NK-92 (cell line): ENCODE measurements around the gene ANKRD30A.
"Not testable (repeated sequence)": the region's sequence is repeated elsewhere in the genome, so short reads cannot be mapped to it uniquely, and the experiment has no call there.

Experiments
- DNase-seq: peaks from one replicate; lab custom pipeline; 2025; ENCODE audit not compliant: unreplicated experiment; lab: John Stamatoyannopoulos, UW

Gene ANKRD30A, protein sequence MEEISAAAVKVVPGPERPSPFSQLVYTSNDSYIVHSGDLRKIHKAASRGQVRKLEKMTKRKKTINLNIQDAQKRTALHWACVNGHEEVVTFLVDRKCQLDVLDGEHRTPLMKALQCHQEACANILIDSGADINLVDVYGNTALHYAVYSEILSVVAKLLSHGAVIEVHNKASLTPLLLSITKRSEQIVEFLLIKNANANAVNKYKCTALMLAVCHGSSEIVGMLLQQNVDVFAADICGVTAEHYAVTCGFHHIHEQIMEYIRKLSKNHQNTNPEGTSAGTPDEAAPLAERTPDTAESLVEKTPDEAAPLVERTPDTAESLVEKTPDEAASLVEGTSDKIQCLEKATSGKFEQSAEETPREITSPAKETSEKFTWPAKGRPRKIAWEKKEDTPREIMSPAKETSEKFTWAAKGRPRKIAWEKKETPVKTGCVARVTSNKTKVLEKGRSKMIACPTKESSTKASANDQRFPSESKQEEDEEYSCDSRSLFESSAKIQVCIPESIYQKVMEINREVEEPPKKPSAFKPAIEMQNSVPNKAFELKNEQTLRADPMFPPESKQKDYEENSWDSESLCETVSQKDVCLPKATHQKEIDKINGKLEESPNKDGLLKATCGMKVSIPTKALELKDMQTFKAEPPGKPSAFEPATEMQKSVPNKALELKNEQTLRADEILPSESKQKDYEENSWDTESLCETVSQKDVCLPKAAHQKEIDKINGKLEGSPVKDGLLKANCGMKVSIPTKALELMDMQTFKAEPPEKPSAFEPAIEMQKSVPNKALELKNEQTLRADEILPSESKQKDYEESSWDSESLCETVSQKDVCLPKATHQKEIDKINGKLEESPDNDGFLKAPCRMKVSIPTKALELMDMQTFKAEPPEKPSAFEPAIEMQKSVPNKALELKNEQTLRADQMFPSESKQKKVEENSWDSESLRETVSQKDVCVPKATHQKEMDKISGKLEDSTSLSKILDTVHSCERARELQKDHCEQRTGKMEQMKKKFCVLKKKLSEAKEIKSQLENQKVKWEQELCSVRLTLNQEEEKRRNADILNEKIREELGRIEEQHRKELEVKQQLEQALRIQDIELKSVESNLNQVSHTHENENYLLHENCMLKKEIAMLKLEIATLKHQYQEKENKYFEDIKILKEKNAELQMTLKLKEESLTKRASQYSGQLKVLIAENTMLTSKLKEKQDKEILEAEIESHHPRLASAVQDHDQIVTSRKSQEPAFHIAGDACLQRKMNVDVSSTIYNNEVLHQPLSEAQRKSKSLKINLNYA (N-terminal part only)

DNA sequence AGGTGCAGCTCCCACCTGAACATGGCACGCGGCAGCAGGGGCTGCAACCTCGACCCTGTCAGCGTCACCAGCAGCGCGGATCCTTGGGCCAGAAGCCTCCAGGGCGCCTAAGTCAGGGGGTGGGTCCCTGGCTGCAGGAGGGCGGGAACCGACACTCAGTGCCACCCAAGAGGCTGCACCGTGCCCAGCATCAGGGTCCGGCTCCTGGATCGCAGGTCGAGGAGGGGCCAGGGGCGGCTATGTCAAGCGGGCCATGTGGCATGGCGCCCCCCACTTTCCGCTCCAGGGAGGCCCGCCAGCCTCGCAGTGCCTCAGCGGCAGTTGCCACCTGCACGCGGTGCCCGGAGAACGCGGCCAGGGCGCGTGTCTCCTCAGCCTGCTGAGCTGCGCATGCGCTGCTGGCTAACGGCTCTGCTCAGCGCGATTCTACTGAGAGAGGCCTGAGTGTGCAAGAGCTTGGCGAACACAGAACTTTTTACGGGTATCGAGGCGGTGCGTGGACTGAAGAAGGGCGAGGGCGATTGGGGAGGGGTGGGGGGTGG, at the start of gene ANKRD30A:
ANKRD30A (plus strand) TSS at position 408 of the 542 bp plus-strand sequence. CDS start 190 bp downstream, outside the sequence.
- no peak for DNase-seq

DNA sequence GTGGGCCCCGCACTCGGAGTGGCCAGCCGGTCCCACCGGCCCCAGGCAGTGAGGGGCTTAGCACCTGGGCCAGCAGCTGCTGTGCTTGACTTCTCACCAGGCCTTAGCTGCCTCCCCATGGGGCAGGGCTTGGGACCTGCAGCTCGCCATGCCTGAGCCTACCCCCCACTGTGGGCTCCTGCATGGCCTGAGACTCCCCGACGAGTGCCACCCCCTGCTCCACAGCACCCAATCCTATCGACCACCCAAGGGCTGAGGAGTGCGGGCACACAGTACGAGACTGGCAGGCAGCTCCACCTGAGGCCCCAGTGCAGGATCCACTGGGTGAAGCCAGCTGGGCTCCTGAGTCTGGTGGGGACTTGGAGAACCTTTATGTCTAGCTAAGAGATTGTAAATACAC, 49.3 kb upstream of the ANKRD30A start:
- DNase-seq: not testable (repeated sequence)

DNA sequence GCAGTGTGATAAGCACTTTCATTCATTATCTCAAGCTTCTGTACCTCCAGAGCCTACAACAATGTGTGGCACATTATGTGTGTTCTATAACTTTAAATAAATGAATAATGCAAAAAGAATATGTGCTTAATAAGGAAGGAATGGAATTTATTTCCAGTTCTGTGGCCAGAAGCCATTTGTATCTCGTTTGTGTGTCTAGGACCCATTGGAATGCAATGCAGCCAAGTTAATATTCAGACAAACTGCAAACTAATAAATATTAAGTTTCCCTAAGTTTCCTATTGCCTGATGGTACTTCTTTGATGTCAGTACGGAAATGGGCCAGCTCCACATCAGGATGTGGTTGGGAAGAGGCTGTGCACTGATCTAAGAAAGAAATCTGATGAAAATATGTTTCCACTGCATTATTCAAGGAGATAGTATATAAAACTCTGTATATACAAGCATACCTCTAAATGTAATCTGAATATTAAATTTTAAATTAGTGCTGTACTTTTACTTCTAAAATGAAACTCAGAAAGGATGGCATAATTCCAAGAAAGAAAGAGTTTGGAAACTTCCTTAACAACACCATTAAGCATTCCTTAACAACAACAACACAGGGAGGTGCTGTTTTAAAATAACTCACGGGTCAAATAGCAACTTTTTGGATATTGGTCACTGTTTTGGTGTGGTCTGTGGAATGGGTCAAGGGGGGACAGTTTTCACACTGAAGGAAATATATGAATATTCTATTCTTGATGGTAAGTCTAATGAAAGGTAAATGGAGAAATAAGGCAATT, 29.4 kb upstream of the ANKRD30A start:
- no peak for DNase-seq

DNA sequence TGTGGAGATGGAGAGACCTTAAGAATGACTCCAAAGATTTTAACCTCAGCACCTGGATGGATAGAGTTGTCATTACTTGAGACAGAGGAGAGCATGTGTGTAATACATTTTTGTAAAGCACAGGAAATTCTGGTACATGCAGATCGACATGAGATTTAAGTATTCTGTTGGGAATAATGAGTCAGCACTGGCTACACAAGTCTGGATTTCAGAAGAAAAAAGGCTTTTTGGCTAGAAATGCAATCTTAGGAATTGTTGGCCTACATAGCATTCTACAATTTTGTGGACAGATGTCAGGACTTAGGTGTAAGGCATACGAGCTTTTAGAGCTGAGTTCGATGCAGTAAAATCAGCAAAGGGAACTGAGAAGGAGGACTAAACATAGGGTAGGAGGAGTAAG, 24.1 kb upstream of the ANKRD30A start:
- no peak for DNase-seq

DNA sequence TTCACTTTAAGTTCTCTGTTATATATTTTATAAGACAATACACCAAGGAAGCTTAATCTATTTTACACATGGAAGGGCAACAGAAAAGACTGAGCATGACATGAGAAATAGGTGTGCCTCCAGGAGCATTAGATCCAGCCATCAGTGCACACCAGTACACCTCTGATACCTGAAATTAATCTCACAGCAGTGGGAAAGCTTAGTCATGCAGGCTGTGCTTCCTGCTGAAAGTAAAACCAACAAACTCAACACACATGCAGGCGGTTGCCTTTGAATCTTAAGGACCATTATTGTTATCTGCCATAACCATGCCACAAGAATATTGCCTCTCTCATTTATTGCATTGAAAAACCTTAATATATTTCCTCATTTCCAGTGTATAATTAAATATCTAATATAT, 16.4 kb upstream of the ANKRD30A start:
- DNase-seq: no peak

DNA sequence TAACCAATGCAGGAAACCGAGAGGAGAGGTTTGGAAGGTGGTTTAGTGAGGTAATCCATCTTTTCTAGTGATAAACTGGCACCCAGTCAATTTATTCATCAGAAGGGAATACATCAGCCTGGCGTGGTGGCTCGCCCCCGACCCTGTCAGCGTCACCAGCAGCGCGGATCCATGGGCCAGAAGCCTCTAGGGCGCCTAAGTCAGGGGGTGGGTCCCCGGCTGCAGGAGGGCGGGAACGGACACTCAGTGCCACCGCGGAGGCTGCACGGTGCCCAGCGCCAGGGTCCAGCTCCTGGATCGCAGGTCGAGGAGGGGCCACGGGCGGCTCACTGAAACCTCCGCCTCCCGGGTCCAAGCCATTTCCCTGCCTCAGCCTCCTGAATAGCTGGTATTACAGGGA, 866 bp upstream of the ANKRD30A start:
- DNase-seq: no peak

DNA sequence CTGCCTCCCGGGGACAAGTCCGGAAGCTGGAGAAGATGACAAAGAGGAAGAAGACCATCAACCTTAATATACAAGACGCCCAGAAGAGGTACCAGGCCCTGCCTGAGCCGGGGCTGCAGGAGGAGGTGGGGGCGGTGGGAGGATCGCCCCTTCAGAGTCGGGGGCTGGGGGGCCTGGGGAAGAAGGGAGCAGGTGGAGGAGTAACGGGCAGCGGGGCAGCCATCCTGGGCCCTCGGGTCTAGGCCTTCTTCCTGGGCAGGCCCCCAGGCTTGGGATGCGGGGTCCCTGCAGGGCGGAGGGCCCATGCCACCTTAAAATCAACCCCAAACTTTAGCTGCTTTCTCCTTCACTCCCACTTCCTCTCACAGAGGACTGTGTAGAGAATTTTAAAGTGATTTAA, 523 bp downstream of the ANKRD30A start:
- no peak for DNase-seq

DNA sequence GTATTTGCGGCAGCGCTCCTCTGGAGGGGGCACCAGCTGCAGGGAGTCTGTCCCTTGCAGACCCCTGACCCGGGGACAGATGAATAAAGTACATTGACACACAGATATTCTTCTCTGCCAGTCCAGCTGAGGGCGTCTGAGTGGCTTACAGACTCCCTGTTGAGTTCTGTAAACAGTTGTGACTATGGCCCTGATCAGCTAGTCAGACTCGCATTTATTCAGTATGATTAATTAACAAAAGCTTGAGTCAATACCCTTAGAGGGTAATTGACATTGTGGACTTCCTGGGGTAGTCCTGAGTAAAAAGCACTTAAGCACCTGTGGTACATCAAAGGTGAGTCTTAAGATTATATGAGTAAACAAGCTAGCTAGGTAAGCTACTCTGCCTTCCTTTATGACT, 21.0 kb downstream of the ANKRD30A start:
- no peak for DNase-seq

DNA sequence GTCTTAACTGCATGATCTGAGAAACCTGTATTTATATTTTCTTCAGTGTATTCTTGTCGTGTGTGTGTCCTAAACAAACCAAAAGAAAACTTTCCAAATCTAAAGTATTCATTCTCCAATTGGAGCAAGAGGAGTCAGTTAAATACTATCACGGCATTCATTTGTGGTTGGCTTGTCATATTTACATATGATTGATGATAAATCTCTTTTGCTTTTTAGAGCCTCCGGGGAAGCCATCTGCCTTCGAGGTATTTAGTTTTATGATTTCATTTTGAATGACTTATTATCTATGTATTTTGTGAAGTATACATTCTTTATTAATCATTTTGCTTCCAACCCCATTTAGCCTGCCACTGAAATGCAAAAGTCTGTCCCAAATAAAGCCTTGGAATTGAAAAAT, 37.0 kb downstream of the ANKRD30A start:
- DNase-seq: not testable (repeated sequence)

DNA sequence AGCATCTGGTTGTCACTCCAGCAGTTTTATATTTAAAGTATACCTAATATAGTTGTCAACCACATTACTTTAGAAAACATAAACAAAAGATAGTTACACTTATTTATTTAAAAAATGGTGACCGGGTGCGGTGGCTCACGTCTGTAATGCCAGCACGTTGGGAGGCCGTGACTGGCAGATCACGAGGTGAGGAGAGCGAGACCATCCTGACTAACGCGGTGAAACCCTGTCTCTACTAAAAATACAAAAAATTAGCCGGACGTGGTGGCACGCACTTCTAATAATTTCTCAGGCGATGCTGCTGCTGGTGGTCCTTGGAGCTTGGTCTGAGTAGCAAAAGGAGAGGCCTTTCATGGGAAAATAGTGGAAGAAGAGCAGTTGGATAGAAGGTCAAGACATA, 46.5 kb downstream of the ANKRD30A start:
- not testable (repeated sequence) for DNase-seq

DNA sequence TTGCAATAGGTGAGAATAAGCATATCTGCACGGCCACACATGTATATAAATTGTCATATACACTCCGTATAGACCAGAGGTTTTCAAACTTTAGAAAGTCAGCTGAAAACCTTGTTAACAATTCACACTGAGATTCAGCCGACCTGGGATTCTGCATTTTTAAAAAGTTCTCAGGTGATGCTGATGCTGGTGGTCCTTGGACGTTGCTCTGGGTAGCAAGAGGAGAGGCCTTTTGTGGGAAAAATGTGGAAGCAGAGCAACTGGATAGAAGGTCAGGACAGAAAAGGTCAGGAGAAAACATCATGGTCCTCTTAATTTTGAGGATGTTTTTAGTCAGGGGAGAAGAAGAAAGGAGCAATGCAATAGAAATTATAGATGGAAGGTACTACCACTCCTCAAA, 52.9 kb downstream of the ANKRD30A start:
- not testable (repeated sequence) for DNase-seq

DNA sequence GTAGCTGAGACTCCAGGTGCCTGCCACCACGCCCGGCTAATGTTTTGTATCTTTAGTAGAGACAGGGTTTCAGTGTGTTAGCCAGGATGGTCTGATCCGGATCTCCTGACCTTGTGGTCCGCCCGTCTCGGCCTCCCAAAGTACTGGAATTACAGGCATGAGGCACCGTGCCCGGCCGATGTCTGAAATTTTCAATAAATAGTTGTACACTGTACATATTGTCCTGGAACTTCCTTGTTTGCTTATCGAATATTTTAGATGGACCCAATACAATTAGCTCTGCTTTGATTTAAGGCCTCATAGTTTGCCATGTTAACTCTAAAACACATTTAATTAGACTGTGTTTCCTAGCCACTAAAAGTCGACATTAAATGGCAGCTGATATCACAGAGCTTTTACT, 57.3 kb downstream of the ANKRD30A start:
- not testable (repeated sequence) for DNase-seq

DNA sequence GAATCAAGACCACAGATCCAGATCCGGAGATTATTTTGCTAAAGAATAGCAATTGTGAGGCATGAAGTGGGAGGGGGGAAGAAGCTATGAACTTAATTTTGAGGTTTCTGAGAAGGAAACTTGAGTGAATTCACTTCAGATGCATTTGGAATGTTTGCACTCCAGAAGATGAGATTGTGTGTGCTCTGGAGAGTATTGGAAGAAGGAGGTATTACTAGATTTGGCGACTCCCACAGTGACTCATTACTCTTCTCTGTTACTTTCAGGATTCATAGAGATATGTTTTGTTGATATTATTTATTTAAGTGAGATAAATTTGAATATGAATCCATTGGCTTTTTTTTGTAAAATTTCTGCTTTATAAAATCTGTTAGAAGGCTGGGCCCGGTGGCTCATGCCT, 80.7 kb downstream of the ANKRD30A start:
- DNase-seq: no peak

DNA sequence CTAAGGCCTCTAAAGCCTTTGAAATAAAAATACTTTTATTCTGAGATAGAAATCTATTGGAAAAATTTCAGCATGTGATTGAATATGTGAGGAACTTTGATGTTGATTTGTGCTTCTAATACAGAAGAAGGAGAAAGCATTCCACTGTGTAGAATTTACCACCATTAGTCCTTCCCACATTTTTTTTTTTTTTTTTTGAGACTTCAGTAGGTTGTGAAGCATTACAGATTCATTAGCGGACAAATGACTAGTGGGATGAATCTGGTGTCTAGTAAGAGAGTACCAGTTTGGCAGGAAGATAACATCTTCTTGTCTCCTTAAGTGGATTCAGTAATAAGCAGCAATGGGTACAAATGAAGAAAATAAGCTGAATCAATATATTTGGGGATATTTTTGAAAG, 95.5 kb downstream of the ANKRD30A start:
- no peak for DNase-seq

DNA sequence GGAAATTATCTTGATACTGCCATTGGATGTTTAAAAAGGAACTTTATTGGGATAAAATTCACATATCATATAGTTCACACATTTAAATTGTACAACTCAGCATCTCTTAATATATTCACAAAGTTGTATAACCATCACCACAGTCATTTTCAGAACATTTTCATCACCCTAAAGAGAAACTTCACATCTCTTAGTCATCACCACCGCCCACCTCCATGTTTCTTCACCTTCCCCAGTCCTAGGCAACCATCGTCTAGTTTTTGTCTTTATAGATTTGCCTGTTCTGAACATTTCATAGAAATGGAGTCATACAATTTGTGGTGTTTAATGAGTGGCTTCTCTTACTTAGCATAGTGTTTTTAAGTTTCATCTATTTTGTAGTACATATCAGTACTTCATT, 96.6 kb downstream of the ANKRD30A start:
- DNase-seq: no peak

DNA sequence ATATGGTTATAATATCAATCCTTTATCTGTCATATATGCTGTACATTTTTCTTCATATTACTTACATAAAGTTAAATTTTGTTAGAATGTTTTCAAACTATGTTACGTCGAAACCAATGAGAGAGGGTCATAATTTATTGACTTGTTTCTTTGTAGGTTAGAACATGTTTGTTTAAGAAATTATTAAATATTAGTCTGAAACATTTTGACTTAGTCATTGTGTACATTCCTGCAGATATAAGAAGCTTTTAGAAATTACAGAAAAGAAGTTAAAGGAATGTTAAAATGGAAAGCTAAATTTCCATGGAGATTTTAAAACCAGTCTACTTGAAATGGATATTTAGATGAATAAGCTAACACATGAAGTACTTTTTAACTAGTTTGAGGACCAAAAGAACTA, 99.8 kb downstream of the ANKRD30A start:
- no peak for DNase-seq

DNA sequence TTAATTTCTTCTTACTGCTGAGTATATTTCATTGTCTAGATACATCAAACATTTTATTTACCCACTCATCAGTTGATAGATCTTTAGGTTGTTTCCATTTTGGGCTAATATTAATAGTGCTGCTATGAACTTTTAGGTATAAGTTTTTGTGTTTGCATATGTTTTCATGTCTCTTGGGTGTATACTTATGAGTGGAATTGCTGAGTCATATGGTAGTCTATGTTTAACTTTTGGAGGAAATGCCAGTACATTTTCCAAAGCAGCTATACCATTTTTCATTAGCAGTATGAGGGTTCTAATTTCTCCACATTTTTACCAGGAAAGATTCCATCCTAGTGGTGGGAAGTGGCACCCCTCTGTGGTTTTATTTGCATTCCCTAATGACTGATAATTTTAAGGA, 101.1 kb downstream of the ANKRD30A start:
- DNase-seq: no peak

DNA sequence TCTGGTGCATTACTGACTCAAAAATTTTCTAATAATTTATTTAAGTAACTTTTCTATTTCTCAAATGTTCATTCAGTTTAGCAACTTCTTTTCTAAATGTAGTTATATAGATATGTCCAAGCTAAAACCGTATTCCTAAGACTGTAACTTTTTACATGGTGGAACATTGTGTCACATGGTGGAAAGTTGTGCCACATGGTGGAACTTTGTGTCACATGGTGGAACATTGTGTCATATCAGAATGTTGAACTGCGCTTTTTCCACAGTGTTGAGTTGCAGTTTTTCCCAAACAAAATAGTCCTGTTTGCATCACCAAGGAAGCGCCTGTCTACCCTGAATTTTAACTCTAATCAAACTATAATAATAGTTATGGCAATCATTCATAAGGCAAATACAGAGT, 109.3 kb downstream of the ANKRD30A start:
- no peak for DNase-seq

DNA sequence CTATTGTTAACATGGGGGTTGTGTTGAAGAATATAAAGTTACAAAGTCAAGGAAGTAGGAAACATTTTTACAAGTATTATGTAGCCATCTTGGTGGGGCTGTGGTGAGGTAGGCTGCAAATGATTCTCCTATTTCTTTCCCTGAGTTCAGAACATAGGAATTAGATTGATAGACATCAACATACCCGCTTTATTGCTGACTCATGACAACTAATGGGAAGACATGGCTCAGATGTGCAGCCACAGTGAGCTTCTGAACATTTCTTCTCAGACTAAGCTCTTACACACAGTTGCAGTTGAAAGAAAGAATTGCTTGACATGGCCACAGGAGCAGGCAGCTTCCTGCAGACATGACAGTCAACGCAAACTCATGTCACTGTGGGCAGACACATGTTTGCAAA, 110.7 kb downstream of the ANKRD30A start:
- no peak for DNase-seq

DNA sequence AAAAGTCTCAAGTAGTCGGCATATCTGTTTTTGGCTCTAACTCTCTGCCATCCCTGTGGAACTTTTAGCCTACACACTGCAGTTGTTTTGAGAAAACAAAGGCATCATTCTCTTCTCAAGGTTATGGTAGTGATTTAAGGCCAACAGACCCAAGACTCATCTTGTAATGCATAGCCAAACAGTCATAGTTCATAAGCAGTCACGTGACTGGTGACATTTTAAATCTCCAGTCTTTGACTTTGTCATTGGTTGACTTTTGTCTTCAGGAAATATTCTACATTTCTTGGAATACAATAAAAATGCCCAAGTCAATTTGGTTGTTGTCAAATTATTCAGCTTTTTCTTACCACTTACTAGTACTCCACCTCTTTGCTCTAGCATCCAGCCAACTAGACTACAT, 114.8 kb downstream of the ANKRD30A start:
- DNase-seq: no peak
